ENCODE results near the gene FAM199X. TPM values are rescaled to one million over a fixed set of nuclear protein-coding genes. Genes with fewer than 3 reads are reported as not detected.
A peak's percentile ranks its signal among the peaks of the same experiment; 100 is the strongest.

FAM199X gene
- total RNA-seq: 10 to 100 TPM; 20.9 to 29.3 TPM

DNA sequence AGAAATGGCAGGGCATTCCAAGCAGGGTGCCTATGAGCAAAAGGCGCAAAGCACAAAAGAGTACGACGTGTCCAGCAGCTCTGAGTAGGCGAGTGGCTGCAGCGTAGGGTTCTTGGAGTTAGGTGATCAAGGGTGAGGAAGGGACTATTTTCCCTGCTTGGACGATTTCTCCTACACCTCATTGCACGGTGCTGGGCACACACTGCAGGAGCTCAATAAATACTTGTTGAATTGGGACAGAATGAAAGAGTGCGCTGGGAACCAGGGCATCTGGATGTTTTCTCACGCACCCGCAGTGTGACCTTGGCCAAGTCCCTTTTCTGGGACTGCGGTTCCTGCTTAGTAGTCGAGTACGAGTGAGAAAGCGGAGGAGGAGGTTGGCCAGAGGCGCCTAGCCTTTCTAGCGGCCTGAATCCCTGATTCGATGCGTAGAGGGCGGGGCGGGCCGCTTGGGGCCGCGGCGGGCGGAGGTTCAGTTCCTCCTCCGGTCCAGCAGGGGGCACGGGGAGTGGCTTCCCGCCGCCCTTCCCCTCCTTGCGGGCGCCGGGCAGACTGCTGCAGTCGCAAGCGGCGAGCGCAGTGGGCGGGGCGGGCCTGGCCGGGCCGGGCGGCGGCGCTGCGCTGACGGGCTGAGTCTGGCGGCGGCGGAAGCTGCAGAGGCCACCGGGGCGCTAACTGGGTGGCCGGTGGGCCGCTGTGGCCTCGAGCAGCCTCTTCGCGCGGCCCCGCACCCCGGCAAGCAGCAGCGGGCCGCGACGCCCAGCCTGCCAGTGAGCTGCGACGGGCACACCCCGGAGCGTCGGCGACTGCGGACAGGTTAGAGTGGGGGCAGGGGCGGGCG is at the start of gene FAM199X:
FAM199X (plus strand) TSS at position 560 of the 841 bp plus-strand sequence. CDS start 333 bp downstream, outside the sequence.
- no peaks in the 10 kb centered on the region for H3K27me3 ChIP-seq
- DNase-seq: peak; percentile 85
- H3K9ac ChIP-seq (ENCODE audit: low read depth in 2 of 2, low read length in 2 of 2): peak within 1 kb of the TSS; percentile 70 to 82
- no peaks in the 10 kb centered on the region for H3K36me3 ChIP-seq
- peak within 1 kb of the TSS; percentile 80 for H3K27ac ChIP-seq
- TF ChIP-seq, protein P1, sequence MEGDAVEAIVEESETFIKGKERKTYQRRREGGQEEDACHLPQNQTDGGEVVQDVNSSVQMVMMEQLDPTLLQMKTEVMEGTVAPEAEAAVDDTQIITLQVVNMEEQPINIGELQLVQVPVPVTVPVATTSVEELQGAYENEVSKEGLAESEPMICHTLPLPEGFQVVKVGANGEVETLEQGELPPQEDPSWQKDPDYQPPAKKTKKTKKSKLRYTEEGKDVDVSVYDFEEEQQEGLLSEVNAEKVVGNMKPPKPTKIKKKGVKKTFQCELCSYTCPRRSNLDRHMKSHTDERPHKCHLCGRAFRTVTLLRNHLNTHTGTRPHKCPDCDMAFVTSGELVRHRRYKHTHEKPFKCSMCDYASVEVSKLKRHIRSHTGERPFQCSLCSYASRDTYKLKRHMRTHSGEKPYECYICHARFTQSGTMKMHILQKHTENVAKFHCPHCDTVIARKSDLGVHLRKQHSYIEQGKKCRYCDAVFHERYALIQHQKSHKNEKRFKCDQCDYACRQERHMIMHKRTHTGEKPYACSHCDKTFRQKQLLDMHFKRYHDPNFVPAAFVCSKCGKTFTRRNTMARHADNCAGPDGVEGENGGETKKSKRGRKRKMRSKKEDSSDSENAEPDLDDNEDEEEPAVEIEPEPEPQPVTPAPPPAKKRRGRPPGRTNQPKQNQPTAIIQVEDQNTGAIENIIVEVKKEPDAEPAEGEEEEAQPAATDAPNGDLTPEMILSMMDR (IDR thresholded peaks at IDR 0.05): peak; percentile 65
- no peaks in the 10 kb centered on the region for H3K4me1 ChIP-seq
- H3K9me3 ChIP-seq: no peaks in the 10 kb centered on the region
- intact Hi-C loops (cut with DNase I): no loop called here
- peak within 1 kb of the TSS; percentile 62 for H3K4me3 ChIP-seq

- TF ChIP-seq, protein P1 (IDR thresholded peaks at IDR 0.05): no peak
- Histone ChIP-seq H3K4me3 (no peak overlapping the region), H3K27ac (no peak overlapping the region), H3K27me3 (no peaks in the 10 kb centered on the region), H3K4me1 (no peaks in the 10 kb centered on the region), H3K9me3 (no peaks in the 10 kb centered on the region), H3K36me3 (no peaks in the 10 kb centered on the region), H3K9ac (ENCODE audit: low read depth in 2 of 2, low read length in 2 of 2) (no peak overlapping the region)
- intact Hi-C loops (cut with DNase I): no loop called here
- DNase-seq: no peak
Measured at GRCh38 chrX:104117759-104118158, 48.5 kb upstream of the FAM199X start.

- Histone ChIP-seq H3K4me3 (no peak overlapping the region), H3K36me3 (no peaks in the 10 kb centered on the region), H3K9me3 (no peaks in the 10 kb centered on the region), H3K4me1 (no peaks in the 10 kb centered on the region), H3K9ac (ENCODE audit: low read depth in 2 of 2, low read length in 2 of 2) (no peak overlapping the region), H3K27me3 (no peaks in the 10 kb centered on the region), H3K27ac (no peak overlapping the region)
- no peak for DNase-seq
- TF ChIP-seq, protein P1 (IDR thresholded peaks at IDR 0.05): no peak
- intact Hi-C loops (cut with DNase I): no loop called here
Measured at GRCh38 chrX:104118765-104119164, 47.5 kb upstream of the FAM199X start.

GRCh38 chrX:104122829-104123228 is 43.4 kb upstream of the FAM199X start:
- TF ChIP-seq, protein P1 (IDR thresholded peaks at IDR 0.05): no peak
- H3K4me3 ChIP-seq: no peak overlapping the region
- H3K9ac ChIP-seq (ENCODE audit: low read depth in 2 of 2, low read length in 2 of 2): no peak overlapping the region
- no peaks in the 10 kb centered on the region for H3K4me1 ChIP-seq
- H3K9me3 ChIP-seq: no peaks in the 10 kb centered on the region
- intact Hi-C loops (cut with DNase I): no loop called here
- no peak for DNase-seq
- no peaks in the 10 kb centered on the region for H3K27me3 ChIP-seq
- H3K27ac ChIP-seq: no peak overlapping the region
- H3K36me3 ChIP-seq: no peaks in the 10 kb centered on the region

DNA sequence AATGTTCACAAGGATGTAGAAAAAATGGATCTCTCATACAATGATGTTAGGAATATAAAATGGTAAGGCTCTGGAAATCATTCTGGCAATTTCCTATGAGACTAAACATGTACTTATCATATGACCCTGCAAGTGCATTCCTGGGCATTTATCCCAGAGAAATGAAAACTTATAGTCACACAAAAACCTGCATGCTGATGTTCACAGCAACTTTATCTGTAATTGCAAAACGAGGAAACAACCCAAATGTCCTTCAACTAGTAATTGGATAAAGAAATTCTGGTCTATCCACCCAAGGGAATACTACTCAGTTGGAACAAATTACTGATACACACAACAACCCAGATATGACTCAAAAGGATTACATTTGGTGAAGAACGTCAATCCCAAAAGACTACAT is 39.4 kb upstream of the FAM199X start:
- intact Hi-C loops (cut with DNase I): no loop called here
- Histone ChIP-seq H3K9ac (ENCODE audit: low read depth in 2 of 2, low read length in 2 of 2) (no peak overlapping the region), H3K4me1 (no peaks in the 10 kb centered on the region), H3K27me3 (no peaks in the 10 kb centered on the region), H3K27ac (no peak overlapping the region), H3K36me3 (no peaks in the 10 kb centered on the region), H3K9me3 (no peaks in the 10 kb centered on the region), H3K4me3 (no peak overlapping the region)
- TF ChIP-seq, protein P1 (IDR thresholded peaks at IDR 0.05): no peak
- no peak for DNase-seq
